ENCODE results near the gene CLCA4.

Gene CLCA4

DNA sequence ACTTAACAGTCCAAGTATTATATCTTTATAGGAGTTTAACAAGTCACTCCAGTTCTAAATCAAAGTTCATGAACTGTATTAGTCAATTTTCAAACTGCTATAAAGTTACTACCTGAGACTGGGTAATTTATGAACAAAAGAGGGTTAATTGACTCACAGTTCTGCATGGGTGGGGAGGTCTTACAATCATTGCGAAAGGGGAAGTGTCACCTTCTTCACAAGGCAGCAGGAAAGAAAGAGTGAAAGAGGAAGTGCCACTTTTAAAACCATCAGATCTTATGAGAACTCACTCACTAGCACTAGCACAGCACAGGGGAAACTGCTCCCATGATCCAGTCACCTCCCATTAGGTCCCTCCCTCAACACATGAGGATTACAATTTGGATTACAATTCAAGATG is 70.0 kb downstream of the CLCA4 start:
- H3K27ac ChIP-seq (ENCODE audit: low read depth, low read length), result no peak overlapping the region
- H3K4me3 ChIP-seq (ENCODE audit: low read depth, low read length), result no peak overlapping the region
- no peaks in the 10 kb centered on the region for H3K27me3 ChIP-seq (ENCODE audit: control insufficient read depth, insufficient read depth, low read length)
- no peak overlapping the region for H3K9ac ChIP-seq (ENCODE audit: low read depth, low read length)
- no peaks in the 10 kb centered on the region for H3K36me3 ChIP-seq (ENCODE audit: control insufficient read depth, insufficient read depth, low read length)
- H3K4me1 ChIP-seq (ENCODE audit: control insufficient read depth, insufficient read depth, low read length), result no peaks in the 10 kb centered on the region
- H3K9me3 ChIP-seq (ENCODE audit: control insufficient read depth, insufficient read depth, low read length), result peaks cover 11% of the 10 kb centered on the region

- H3K36me3 ChIP-seq (ENCODE audit: control insufficient read depth, insufficient read depth, low read length), result no peaks in the 10 kb centered on the region
- no peak overlapping the region for H3K4me3 ChIP-seq (ENCODE audit: low read depth, low read length)
- no peaks in the 10 kb centered on the region for H3K4me1 ChIP-seq (ENCODE audit: control insufficient read depth, insufficient read depth, low read length)
- H3K27ac ChIP-seq (ENCODE audit: low read depth, low read length), result no peak overlapping the region
- peaks cover 11% of the 10 kb centered on the region for H3K9me3 ChIP-seq (ENCODE audit: control insufficient read depth, insufficient read depth, low read length)
- no peak overlapping the region for H3K9ac ChIP-seq (ENCODE audit: low read depth, low read length)
- H3K27me3 ChIP-seq (ENCODE audit: control insufficient read depth, insufficient read depth, low read length), result no peaks in the 10 kb centered on the region
Measured at GRCh38 chr1:86618358-86618757, 71.5 kb downstream of the CLCA4 start.

DNA sequence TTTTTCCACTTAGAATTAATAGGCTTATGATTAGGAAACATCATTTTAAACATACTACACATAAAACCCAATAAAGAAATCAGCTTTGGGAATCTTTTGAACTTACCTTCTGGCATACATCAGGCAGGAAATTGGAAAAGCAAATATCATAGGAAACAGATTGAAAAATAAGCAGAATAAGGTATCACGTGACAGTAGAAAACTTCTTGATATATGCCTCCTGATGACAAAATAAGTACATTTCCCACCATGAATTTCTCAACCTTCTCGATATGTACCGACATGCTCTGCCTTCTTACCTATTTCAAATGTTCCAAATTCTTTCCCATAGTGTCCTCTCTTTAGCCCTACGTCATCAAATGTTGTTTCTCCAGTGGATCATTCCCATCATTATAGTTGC is 72.4 kb downstream of the CLCA4 start:
- no peaks in the 10 kb centered on the region for H3K4me1 ChIP-seq (ENCODE audit: control insufficient read depth, insufficient read depth, low read length)
- no peak overlapping the region for H3K9ac ChIP-seq (ENCODE audit: low read depth, low read length)
- no peaks in the 10 kb centered on the region for H3K27me3 ChIP-seq (ENCODE audit: control insufficient read depth, insufficient read depth, low read length)
- H3K36me3 ChIP-seq (ENCODE audit: control insufficient read depth, insufficient read depth, low read length), result no peaks in the 10 kb centered on the region
- H3K9me3 ChIP-seq (ENCODE audit: control insufficient read depth, insufficient read depth, low read length), result peaks cover 3% of the 10 kb centered on the region
- no peak overlapping the region for H3K4me3 ChIP-seq (ENCODE audit: low read depth, low read length)
- no peak overlapping the region for H3K27ac ChIP-seq (ENCODE audit: low read depth, low read length)

- Histone ChIP-seq H3K4me1 (ENCODE audit: control insufficient read depth, insufficient read depth, low read length) (no peaks in the 10 kb centered on the region), H3K9ac (ENCODE audit: low read depth, low read length) (no peak overlapping the region), H3K27ac (ENCODE audit: low read depth, low read length) (no peak overlapping the region), H3K9me3 (ENCODE audit: control insufficient read depth, insufficient read depth, low read length) (no peaks in the 10 kb centered on the region), H3K4me3 (ENCODE audit: low read depth, low read length) (no peak overlapping the region), H3K36me3 (ENCODE audit: control insufficient read depth, insufficient read depth, low read length) (no peaks in the 10 kb centered on the region), H3K27me3 (ENCODE audit: control insufficient read depth, insufficient read depth, low read length) (no peaks in the 10 kb centered on the region)
Measured at GRCh38 chr1:86621286-86621685, 74.4 kb downstream of the CLCA4 start.

Measured in HUES48 (cell line).